ENCODE results near the gene SHCBP1.
"Not testable (repeated sequence)": the region's sequence is repeated elsewhere in the genome, so short reads cannot be mapped to it uniquely, and the experiment has no call there.

The SHCBP1 gene

GRCh38 chr16:46621006-46621933 lies at the start of gene SHCBP1:
SHCBP1 (minus strand) TSS chr16:46621379; CDS start chr16:46621359, 20 bp downstream.
- FAIRE-seq: no peak

- no peak for FAIRE-seq
Observed at GRCh38 chr16:46662123-46662522, 40.9 kb upstream of the SHCBP1 start.

- no peak for FAIRE-seq
Observed at GRCh38 chr16:46658925-46659324, 37.7 kb upstream of the SHCBP1 start.

GRCh38 chr16:46651305-46651704 lies 30.1 kb upstream of the SHCBP1 start:
- no peak for FAIRE-seq

- no peak for FAIRE-seq
Observed at GRCh38 chr16:46650254-46650623, 29.1 kb upstream of the SHCBP1 start.

GRCh38 chr16:46649588-46650253 lies 28.5 kb upstream of the SHCBP1 start:
- FAIRE-seq: no peak

- no peak for FAIRE-seq
Observed at GRCh38 chr16:46648656-46649055, 27.5 kb upstream of the SHCBP1 start.

GRCh38 chr16:46638947-46639925 lies 18.1 kb upstream of the SHCBP1 start:
- no peak for FAIRE-seq

GRCh38 chr16:46632778-46633733 lies 11.9 kb upstream of the SHCBP1 start:
- FAIRE-seq: no peak

GRCh38 chr16:46629331-46630219 lies 8.4 kb upstream of the SHCBP1 start:
- peak; percentile 82 for FAIRE-seq

GRCh38 chr16:46627746-46628145 lies 6.6 kb upstream of the SHCBP1 start:
- FAIRE-seq: no peak

- not testable (repeated sequence) for FAIRE-seq
Observed at GRCh38 chr16:46626681-46627080, 5.5 kb upstream of the SHCBP1 start.

- not testable (repeated sequence) for FAIRE-seq
Observed at GRCh38 chr16:46624862-46625261, 3.7 kb upstream of the SHCBP1 start.

- FAIRE-seq: not testable (repeated sequence)
Observed at GRCh38 chr16:46623707-46624106, 2.5 kb upstream of the SHCBP1 start.

GRCh38 chr16:46623246-46623645 lies 2.1 kb upstream of the SHCBP1 start:
- FAIRE-seq: not testable (repeated sequence)

- FAIRE-seq: no peak
Observed at GRCh38 chr16:46621934-46622676, 926 bp upstream of the SHCBP1 start.

GRCh38 chr16:46620266-46621005 lies 743 bp downstream of the SHCBP1 start:
- FAIRE-seq: no peak

GRCh38 chr16:46618516-46618915 lies 2.7 kb downstream of the SHCBP1 start:
- FAIRE-seq: no peak

- FAIRE-seq: no peak
Observed at GRCh38 chr16:46614006-46614405, 7.2 kb downstream of the SHCBP1 start.

All from TTC549 (cell line).